GM18951 (cell line): Measurements from ENCODE around the gene IZUMO1R.

Source experiments
- POLR2A ChIP-seq: IDR thresholded peaks from 4 replicates; pipeline ENCODE4 v1.6.1; 2011; ENCODE audit warnings: mild to moderate bottlenecking; ENCODE audit not compliant: insufficient read length, insufficient read depth; ENCODE audit errors: extremely low read depth
- in situ Hi-C: fragments of 300-500 bp; cut with MboI; formaldehyde crosslinking; loops from one replicate; pipeline ENCODE4 v1.12.0; 2022; ENCODE audit warnings: low sequenced_read_pairs, mixed read lengths, inconsistent platforms; ENCODE audit not compliant: unreplicated experiment

IZUMO1R gene

GRCh38 chr11:94307101-94307791, 2.9 kb downstream of the IZUMO1R start:
- in situ Hi-C loops = no loop called here
- TF ChIP-seq POLR2A = no peak

DNA sequence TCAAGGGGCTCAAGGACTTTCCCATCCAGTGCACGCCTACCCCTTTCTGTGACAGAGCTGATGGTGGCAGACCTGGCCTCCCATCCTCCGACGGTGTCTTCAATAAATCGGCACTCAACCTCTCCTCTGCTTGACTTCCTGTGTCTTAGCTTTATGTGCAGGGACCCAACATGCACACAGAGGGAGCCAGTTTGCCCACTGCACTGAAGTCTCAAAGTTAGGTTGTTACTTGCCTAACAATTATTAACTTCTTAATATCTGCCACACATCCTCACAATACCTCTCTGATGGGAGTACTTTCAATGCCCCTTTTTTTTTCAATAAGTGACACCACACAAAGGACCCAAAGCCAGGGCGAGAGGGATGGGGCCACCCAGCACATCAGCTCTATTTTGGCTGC, 3.6 kb downstream of the IZUMO1R start:
- no peak for TF ChIP-seq POLR2A
- in situ Hi-C loops = no loop called here

DNA sequence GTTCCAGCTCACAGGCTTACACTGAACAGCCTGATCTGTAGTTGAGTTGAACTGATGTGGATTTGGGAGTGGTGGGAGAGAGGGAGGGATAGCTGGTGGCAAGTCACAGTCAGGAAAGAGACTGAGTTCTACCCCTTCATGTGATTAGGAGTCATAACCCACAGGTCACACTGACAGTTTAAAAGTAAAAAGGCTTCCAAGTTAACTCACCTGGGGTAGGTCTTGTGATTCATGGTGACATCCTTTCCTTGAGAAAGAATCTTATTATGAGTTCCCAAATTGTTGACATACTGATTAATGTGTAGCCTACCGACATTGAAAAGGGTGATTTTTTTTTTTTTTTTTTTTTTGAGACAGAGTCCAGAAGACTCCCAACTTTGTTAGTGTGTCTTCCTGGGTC, 5.4 kb downstream of the IZUMO1R start:
- TF ChIP-seq POLR2A = no peak
- in situ Hi-C loops = no loop called here

DNA sequence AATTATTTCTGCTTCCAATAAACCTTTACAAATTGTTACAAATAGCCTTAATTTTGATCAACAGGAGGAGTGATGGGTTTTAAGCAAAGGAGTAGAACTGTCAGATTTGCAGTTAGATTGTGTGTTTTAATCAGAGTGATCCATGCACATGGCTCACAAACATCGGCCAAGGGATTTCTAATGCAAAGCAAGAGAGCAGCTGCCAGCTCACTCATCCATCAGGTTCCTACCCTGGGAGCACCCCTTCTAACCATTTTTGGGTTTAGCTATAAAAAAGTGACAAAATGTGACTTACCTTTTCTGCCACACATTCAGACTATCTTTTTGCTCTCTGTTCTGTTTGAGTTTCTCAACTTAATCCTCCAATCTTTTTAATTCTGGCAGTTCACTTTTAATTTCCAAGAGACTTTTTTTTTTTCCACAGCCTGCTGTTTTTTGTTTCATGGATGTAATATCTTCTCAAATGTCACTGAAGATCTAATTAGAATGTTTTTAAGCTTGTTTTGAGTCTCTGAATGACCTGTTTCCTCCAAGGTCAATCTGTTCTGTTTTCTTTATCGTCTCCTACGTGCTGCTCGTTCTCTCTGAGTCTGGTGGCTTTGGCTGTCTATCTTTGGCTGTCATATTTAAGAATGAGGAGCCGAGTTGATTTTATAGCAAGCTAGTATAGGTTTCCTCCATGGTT, 6.0 kb downstream of the IZUMO1R start:
- no peak for TF ChIP-seq POLR2A
- in situ Hi-C loops = no loop called here

GRCh38 chr11:94312339-94312738, 8.0 kb downstream of the IZUMO1R start:
- no peak for TF ChIP-seq POLR2A
- in situ Hi-C loops = no loop called here

GRCh38 chr11:94314064-94314463, 9.7 kb downstream of the IZUMO1R start:
- TF ChIP-seq POLR2A = no peak
- in situ Hi-C loops = no loop called here

DNA sequence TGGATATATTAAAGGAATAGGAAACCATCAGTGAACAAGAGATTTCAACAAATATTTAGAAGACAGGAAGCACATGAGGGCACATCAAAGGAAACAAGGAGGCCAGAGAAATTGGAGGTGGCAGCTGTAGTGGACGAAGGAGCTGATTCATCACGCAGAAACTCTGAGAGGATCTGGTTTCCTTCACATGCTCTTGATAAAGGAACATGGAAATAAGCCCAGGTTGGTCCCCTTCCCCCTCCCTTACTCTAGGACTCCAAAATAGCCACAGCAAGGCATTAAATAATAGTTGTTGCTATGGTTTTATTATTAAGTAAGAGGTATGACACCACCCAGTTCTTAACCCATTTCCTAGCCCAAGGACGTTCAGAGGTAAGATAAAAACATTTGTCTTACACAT, 11.3 kb downstream of the IZUMO1R start:
- no peak for TF ChIP-seq POLR2A
- in situ Hi-C loops = no loop called here

DNA sequence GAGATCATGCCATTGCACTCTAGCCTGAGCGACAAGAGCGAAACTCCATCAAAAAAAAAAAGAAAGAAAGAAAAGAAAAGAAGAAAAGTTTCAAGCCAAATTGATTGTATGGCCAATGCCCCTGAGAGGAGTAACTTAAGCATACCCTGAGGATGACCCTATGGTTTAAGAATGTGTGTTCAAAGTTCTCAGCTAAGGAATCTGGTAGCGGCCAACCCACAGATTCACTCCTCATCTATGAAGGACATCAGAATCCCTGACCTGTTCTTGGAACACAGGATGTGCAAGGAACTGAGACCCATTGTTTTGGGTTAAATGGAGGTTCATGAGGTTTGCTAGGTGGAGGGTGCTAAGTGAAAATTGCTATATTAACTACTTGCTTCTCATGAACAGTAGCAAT, 18.1 kb downstream of the IZUMO1R start:
- no peak for TF ChIP-seq POLR2A
- in situ Hi-C loops = loop anchor here (5.0 kb wide), 1 partner anchor 180 kb away; no protein-coding TSS in a partner anchor

GRCh38 chr11:94325681-94326080, 21.3 kb downstream of the IZUMO1R start:
- in situ Hi-C loops = no loop called here
- TF ChIP-seq POLR2A = no peak

- in situ Hi-C loops = no loop called here
- no peak for TF ChIP-seq POLR2A
Measured at GRCh38 chr11:94326947-94327346, 22.6 kb downstream of the IZUMO1R start.

GRCh38 chr11:94328587-94329080, 24.3 kb downstream of the IZUMO1R start:
- no peak for TF ChIP-seq POLR2A
- in situ Hi-C loops = no loop called here

DNA sequence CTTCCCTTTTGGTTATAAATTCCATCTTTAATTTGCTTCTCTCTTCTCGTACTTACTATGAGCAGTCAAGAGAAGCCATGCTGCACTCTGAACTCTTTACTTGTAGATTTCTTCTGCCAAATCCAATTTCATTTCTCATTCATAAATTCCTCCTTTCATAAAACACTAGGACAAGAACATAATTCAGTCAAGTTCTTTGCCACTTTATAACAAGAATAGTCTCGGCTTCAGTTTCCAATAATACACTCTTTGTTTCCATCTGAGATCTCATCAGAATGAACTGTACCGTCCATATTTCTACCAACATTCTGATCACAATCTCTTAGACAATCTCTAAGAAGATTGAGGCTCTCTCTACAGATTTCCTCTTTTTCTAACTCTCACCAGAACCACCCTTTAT, 25.1 kb downstream of the IZUMO1R start:
- no peak for TF ChIP-seq POLR2A
- in situ Hi-C loops = no loop called here

- in situ Hi-C loops = no loop called here
Measured at GRCh38 chr11:94330789-94331188, 26.4 kb downstream of the IZUMO1R start.

GRCh38 chr11:94332814-94333213, 28.4 kb downstream of the IZUMO1R start:
- TF ChIP-seq POLR2A = no peak
- in situ Hi-C loops = no loop called here

More at GRCh38 chr11:94330789-94331188, 26.4 kb downstream of the IZUMO1R start:
- TF ChIP-seq POLR2A = no peak
